ENCODE results near the gene SRSF12.

Gene SRSF12

GRCh38 chr6:89117211-89118108 lies at the start of gene SRSF12:
Gene SRSF12 (minus strand): TSS chr6:89118071. CDS start chr6:89117887, 184 bp downstream.
- DNase-seq (ENCODE audit: extremely low read depth, low read depth): no peak

DNA sequence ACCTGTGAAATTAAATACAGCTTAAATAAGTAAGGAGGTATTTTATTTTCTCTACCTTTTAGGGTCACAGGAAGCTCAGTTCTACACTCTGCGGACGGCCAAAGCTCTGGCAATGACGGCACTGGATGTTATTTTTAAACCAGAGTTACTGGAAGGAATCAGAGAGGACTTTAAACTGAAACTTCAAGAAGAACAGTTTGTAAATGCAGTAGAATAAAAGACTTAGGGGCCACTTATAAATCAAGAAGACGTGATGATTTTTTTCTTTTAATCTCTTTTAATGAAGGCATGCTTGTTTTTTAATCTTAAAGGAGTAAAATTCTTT lies 44.1 kb upstream of the SRSF12 start:
- no peak for TF ChIP-seq CTCF (IDR thresholded peaks at IDR 0.05; ENCODE audit: low read depth, low read length)
- no peak for DNase-seq (ENCODE audit: extremely low read depth, low read depth)

More at GRCh38 chr6:89117211-89118108, at the start of gene SRSF12:
- TF ChIP-seq CTCF (IDR thresholded peaks at IDR 0.05; ENCODE audit: low read depth, low read length): no peak

- no peak for DNase-seq (ENCODE audit: extremely low read depth, low read depth)
- TF ChIP-seq CTCF (IDR thresholded peaks at IDR 0.05; ENCODE audit: low read depth, low read length): no peak
These were observed 43.6 kb upstream of the SRSF12 start for GRCh38 chr6:89161326-89162046.

- no peak for DNase-seq (ENCODE audit: extremely low read depth, low read depth)
- TF ChIP-seq CTCF (IDR thresholded peaks at IDR 0.05; ENCODE audit: low read depth, low read length): no peak
These were observed 42.6 kb upstream of the SRSF12 start for GRCh38 chr6:89160331-89161092.

GRCh38 chr6:89154131-89154530 lies 36.3 kb upstream of the SRSF12 start:
- no peak for DNase-seq (ENCODE audit: extremely low read depth, low read depth)
- no peak for TF ChIP-seq CTCF (IDR thresholded peaks at IDR 0.05; ENCODE audit: low read depth, low read length)

DNA sequence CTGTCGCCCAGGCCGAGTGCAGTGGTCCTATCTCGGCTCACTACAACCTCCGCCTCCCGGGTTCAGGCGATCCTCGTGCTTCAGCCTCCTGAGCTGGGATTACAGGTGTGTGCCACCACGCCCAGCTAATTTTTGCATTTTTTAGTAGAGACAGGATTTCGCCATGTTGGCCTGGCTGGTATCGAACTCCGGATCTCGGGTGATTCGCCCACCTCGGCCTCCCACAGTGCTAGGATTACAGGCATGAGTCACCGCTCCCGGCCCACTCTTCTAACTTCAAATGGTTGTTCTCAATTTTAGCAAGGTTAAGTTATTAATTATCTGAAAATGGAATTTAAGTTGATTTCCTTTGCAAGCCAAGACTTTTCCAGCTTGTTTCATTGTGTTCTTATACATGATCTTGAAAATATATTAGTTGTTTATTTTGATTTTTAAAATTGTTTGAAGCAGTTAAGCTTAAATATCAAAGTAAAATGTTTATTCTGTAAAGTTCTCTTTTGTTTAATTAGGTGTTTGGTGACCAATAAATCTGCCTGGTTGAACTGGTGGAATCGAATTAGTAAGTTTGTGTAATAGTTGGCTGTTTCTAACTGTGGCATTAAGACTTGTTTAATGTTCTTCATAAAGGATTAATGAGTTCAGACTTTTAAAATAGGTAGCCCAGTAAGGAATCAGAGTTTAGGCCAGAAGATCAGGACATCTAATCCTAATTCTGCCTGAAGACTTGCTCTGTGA lies 30.3 kb upstream of the SRSF12 start:
- DNase-seq (ENCODE audit: extremely low read depth, low read depth): no peak
- TF ChIP-seq CTCF (IDR thresholded peaks at IDR 0.05; ENCODE audit: low read depth, low read length): no peak

Measured in AG09319 (cell line).